Activated effector memory CD4-positive, alpha-beta T cell treated with anti-CD3 and anti-CD28 coated beads, Interleukin-2, amount 50 U/mL, for 16 hours (primary cell): ENCODE measurements around the gene KCNG2.

Experiments used
- DNase-seq: peaks from one replicate; pipeline ENCODE4 v3.0.0-alpha.2; 2020

Gene KCNG2

GRCh38 chr18:79944126-79944731, 146.5 kb downstream of the KCNG2 start:
- DNase-seq = peak; percentile 64

- peak; percentile 55 for DNase-seq
Observed at GRCh38 chr18:79944746-79945117, 147.0 kb downstream of the KCNG2 start.

GRCh38 chr18:79945118-79946042, 147.6 kb downstream of the KCNG2 start:
- DNase-seq = peak; percentile 57

GRCh38 chr18:79947054-79947755, 149.5 kb downstream of the KCNG2 start:
- peak; percentile 46 for DNase-seq

- DNase-seq = peak; percentile 59
Observed at GRCh38 chr18:79947881-79948610, 150.3 kb downstream of the KCNG2 start.

- peak; percentile 45 for DNase-seq
Observed at GRCh38 chr18:79948719-79949411, 151.1 kb downstream of the KCNG2 start.
